ENCODE measurements around the gene EBLN1.

- TF ChIP-seq CTCF (IDR thresholded peaks at IDR 0.05) (no peak), POLR2A (IDR thresholded peaks at IDR 0.05) (no peak)
These were observed 48.2 kb upstream of the EBLN1 start for GRCh38 chr10:22265839-22266537.
